ENCODE data around the gene ZNF45.

DNA sequence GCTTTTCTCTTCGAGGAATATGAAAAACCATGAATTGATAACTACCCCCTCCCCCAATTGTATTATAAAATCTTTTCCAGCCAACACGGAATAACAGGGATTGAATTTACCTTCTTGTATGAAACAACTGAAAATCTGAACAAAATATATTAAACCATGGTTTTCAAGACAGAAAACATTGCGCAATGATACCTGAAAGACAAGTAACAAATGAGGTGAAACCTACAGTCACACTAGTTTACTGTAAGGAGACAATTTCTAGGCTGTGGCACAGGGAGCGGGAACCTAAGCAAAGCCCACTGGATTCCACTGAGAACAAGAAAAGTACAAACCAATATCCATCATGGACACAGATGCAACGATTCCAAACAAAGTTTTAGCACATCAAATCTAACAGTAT lies 54.6 kb downstream of the ZNF45 start:
- TF ChIP-seq, protein P1, sequence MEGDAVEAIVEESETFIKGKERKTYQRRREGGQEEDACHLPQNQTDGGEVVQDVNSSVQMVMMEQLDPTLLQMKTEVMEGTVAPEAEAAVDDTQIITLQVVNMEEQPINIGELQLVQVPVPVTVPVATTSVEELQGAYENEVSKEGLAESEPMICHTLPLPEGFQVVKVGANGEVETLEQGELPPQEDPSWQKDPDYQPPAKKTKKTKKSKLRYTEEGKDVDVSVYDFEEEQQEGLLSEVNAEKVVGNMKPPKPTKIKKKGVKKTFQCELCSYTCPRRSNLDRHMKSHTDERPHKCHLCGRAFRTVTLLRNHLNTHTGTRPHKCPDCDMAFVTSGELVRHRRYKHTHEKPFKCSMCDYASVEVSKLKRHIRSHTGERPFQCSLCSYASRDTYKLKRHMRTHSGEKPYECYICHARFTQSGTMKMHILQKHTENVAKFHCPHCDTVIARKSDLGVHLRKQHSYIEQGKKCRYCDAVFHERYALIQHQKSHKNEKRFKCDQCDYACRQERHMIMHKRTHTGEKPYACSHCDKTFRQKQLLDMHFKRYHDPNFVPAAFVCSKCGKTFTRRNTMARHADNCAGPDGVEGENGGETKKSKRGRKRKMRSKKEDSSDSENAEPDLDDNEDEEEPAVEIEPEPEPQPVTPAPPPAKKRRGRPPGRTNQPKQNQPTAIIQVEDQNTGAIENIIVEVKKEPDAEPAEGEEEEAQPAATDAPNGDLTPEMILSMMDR (IDR thresholded peaks at IDR 0.05), result no peak
- TF ChIP-seq MEF2A (IDR thresholded peaks at IDR 0.05; ENCODE audit: borderline replicate concordance, low read depth) (no peak), YY1 (IDR thresholded peaks at IDR 0.05; ENCODE audit: low read depth) (no peak), RCOR1 (IDR thresholded peaks at IDR 0.05; ENCODE audit: low read length) (no peak)
- TF ChIP-seq, protein P2, sequence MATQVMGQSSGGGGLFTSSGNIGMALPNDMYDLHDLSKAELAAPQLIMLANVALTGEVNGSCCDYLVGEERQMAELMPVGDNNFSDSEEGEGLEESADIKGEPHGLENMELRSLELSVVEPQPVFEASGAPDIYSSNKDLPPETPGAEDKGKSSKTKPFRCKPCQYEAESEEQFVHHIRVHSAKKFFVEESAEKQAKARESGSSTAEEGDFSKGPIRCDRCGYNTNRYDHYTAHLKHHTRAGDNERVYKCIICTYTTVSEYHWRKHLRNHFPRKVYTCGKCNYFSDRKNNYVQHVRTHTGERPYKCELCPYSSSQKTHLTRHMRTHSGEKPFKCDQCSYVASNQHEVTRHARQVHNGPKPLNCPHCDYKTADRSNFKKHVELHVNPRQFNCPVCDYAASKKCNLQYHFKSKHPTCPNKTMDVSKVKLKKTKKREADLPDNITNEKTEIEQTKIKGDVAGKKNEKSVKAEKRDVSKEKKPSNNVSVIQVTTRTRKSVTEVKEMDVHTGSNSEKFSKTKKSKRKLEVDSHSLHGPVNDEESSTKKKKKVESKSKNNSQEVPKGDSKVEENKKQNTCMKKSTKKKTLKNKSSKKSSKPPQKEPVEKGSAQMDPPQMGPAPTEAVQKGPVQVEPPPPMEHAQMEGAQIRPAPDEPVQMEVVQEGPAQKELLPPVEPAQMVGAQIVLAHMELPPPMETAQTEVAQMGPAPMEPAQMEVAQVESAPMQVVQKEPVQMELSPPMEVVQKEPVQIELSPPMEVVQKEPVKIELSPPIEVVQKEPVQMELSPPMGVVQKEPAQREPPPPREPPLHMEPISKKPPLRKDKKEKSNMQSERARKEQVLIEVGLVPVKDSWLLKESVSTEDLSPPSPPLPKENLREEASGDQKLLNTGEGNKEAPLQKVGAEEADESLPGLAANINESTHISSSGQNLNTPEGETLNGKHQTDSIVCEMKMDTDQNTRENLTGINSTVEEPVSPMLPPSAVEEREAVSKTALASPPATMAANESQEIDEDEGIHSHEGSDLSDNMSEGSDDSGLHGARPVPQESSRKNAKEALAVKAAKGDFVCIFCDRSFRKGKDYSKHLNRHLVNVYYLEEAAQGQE (IDR thresholded peaks at IDR 0.05; ENCODE audit: low read depth, low read length), result no peak

All from SK-N-SH (cell line).